ENCODE measurements around the gene CCND1. TPM values are rescaled to one million over a fixed set of nuclear protein-coding genes. Genes with fewer than 3 reads are reported as not detected.

Gene CCND1
- total RNA-seq, 2 experiments from 2014 or later, result 0.68 TPM; not detected in 1

DNA sequence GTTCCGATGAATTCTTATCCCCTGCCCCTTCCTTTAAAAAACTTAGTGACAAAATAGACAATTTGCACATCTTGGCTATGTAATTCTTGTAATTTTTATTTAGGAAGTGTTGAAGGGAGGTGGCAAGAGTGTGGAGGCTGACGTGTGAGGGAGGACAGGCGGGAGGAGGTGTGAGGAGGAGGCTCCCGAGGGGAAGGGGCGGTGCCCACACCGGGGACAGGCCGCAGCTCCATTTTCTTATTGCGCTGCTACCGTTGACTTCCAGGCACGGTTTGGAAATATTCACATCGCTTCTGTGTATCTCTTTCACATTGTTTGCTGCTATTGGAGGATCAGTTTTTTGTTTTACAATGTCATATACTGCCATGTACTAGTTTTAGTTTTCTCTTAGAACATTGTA, 12.0 kb downstream of the CCND1 start:
- no peak overlapping the region for H3K27ac Mint-ChIP-seq
- ChIA-PET CTCF (interaction anchor here (0.9 kb wide), 1 partner anchor 10 kb away, joined by 3 read pairs; no protein-coding TSS in a partner anchor), POLR2A (no interaction called here)
- no peaks in the 10 kb centered on the region for H3K27me3 Mint-ChIP-seq (ENCODE audit: low read depth)
- ATAC-seq, result no peak
- DNase-seq, result no peak
- H3K9me3 Mint-ChIP-seq (ENCODE audit: insufficient read depth), result no peaks in the 10 kb centered on the region
- H3K4me1 Mint-ChIP-seq (ENCODE audit: low read depth), result no peaks in the 10 kb centered on the region
- no peak overlapping the region for H3K4me3 Mint-ChIP-seq
- H3K36me3 Mint-ChIP-seq (ENCODE audit: low read depth), result no peaks in the 10 kb centered on the region

DNA sequence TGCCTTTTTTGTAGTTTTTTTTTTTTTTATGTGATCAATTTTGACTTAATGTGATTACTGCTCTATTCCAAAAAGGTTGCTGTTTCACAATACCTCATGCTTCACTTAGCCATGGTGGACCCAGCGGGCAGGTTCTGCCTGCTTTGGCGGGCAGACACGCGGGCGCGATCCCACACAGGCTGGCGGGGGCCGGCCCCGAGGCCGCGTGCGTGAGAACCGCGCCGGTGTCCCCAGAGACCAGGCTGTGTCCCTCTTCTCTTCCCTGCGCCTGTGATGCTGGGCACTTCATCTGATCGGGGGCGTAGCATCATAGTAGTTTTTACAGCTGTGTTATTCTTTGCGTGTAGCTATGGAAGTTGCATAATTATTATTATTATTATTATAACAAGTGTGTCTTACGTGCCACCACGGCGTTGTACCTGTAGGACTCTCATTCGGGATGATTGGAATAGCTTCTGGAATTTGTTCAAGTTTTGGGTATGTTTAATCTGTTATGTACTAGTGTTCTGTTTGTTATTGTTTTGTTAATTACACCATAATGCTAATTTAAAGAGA, 12.5 kb downstream of the CCND1 start:
- CTCF ChIA-PET, result interaction anchor here (0.9 kb wide), 1 partner anchor 11 kb away, joined by 3 read pairs; no protein-coding TSS in a partner anchor

DNA sequence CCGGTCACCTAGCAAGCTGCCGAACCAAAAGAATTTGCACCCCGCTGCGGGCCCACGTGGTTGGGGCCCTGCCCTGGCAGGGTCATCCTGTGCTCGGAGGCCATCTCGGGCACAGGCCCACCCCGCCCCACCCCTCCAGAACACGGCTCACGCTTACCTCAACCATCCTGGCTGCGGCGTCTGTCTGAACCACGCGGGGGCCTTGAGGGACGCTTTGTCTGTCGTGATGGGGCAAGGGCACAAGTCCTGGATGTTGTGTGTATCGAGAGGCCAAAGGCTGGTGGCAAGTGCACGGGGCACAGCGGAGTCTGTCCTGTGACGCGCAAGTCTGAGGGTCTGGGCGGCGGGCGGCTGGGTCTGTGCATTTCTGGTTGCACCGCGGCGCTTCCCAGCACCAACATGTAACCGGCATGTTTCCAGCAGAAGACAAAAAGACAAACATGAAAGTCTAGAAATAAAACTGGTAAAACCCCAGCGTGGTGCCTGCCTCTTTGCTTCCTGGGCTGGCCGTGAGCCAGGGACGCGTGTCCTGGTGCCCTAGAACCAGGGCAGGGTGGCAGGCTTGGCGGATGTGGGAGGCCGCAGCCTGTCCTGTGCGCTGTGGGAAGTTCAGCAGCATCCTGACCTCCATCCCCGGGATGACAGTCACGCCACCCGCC, 13.2 kb downstream of the CCND1 start:
- CTCF ChIA-PET, result interaction anchor here (0.9 kb wide), 1 partner anchor 11 kb away, joined by 3 read pairs; no protein-coding TSS in a partner anchor
- DNase-seq (no peak), ATAC-seq (no peak)
- H3K36me3 Mint-ChIP-seq (ENCODE audit: low read depth), result no peaks in the 10 kb centered on the region
- no peaks in the 10 kb centered on the region for H3K27me3 Mint-ChIP-seq (ENCODE audit: low read depth)
- no peaks in the 10 kb centered on the region for H3K9me3 Mint-ChIP-seq (ENCODE audit: insufficient read depth)
- H3K4me3 Mint-ChIP-seq, result no peak overlapping the region
- POLR2A ChIA-PET, result no interaction called here
- no peak overlapping the region for H3K27ac Mint-ChIP-seq
- no peaks in the 10 kb centered on the region for H3K4me1 Mint-ChIP-seq (ENCODE audit: low read depth)

More for the DNA sequence above, 12.5 kb downstream of the CCND1 start:
- H3K4me1 Mint-ChIP-seq (ENCODE audit: low read depth), result no peaks in the 10 kb centered on the region
- H3K4me3 Mint-ChIP-seq, result no peak overlapping the region
- ATAC-seq (no peak), DNase-seq (no peak)
- POLR2A ChIA-PET, result no interaction called here
- no peaks in the 10 kb centered on the region for H3K36me3 Mint-ChIP-seq (ENCODE audit: low read depth)
- no peaks in the 10 kb centered on the region for H3K27me3 Mint-ChIP-seq (ENCODE audit: low read depth)
- no peak overlapping the region for H3K27ac Mint-ChIP-seq
- H3K9me3 Mint-ChIP-seq (ENCODE audit: insufficient read depth), result no peaks in the 10 kb centered on the region

DNA sequence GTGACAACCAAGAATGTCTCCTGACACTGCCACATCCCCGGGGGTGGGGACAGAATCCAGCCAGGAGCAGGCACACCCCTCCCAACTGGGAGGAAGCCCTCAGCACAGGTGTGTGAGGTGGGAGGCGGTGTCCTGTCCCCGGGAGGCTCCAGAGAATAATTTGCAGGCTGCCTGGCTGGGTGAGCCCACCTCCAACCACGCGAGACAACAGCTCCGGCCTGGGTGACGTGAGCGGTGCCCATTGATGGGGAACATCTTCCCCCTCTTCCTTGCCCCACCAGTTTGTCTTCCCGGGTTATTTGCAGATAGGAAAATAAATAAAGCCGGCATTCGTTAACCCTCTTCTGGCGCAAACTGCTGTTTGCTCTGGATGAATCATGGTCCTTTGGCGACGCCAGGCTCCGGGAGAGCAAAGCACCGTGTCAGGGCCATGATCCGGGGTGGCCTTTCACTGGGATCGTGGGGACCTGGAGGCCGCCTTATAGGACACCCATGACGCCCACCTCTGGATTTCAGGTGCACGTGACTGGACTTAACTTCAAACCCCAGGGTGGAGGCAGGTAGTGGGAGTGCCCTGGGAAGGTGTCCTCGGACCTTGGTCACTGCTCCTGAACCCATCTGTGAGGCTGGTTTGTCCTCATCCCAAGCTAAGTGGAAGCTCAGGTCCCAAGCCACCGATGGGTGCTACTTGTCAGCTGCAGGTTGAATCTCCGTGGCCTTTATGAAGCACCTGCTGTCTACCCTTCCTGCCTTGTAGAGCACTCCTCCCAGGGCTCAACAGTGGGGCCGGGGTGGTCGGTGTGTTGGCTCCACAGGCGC, 13.9 kb downstream of the CCND1 start:
- Mint-ChIP-seq H3K27ac (no peak overlapping the region), H3K4me1 (ENCODE audit: low read depth) (no peaks in the 10 kb centered on the region), H3K9me3 (ENCODE audit: insufficient read depth) (no peaks in the 10 kb centered on the region), H3K27me3 (ENCODE audit: low read depth) (no peaks in the 10 kb centered on the region), H3K36me3 (ENCODE audit: low read depth) (no peaks in the 10 kb centered on the region), H3K4me3 (no peak overlapping the region)
- ChIA-PET POLR2A (no interaction called here), CTCF (interaction anchor here (1.0 to 1.2 kb wide), 2 partner anchors 9 to 362 kb away, joined by 3 to 4 read pairs; no protein-coding TSS in a partner anchor)
- ATAC-seq (no peak), DNase-seq (no peak)

DNA sequence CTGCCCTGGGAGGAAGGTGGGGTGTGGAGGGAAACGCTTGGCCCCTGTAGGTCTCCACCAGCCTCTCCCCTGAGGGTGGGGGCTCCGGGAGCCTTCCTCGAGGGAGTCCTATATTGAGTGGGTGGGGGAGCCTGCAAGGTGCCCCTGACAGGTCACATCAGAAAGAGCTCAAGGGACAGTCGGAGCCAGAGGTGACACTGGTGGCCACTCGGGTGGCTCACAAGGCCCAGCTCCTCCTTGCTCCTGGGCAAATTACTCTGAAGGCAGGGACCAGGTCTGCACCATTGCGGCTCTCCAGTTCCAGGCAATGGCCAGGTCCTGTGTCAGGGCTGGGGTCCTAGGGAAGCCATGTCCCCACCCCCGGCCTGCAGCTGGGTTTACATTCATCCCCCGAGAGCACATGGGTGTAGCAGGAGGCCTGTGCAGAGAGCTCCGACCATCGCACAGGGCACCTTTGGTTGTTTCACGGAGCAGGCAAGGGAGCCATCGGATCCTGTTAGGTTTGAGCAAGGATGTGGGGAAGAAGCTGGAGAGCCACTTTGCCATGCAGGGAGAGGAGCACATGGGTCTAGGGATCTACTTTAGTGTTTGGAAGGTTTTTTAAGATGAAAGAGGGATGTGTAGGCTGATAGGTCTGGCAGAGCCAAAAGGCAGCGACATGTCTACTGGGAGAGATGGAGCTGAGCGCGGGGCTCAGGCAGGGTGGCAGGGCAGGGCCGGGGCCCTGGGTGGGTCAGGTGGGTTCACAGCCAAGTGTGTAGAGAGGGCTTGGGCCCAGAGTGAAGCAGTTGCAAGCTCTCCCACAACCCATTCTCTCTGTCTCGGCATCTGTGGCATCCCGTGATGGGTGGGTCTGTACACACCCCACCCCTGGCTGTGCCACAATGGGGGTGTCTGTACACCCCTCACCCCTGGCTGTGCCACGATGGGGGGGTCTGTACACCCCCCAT, 14.8 kb downstream of the CCND1 start:
- H3K36me3 Mint-ChIP-seq (ENCODE audit: low read depth), result no peaks in the 10 kb centered on the region
- no peak overlapping the region for H3K4me3 Mint-ChIP-seq
- CTCF ChIA-PET, result interaction anchor here (1.0 to 1.3 kb wide), 3 partner anchors 8 to 363 kb away, joined by 3 to 4 read pairs (median 4); no protein-coding TSS in a partner anchor
- no peaks in the 10 kb centered on the region for H3K4me1 Mint-ChIP-seq (ENCODE audit: low read depth)
- ATAC-seq, result no peak
- POLR2A ChIA-PET, result interaction anchor here (0.6 kb wide), 1 partner anchor 1384 kb away, joined by 3 read pairs; the partner anchor contains the start of gene C11orf24
- no peaks in the 10 kb centered on the region for H3K9me3 Mint-ChIP-seq (ENCODE audit: insufficient read depth)
- H3K27ac Mint-ChIP-seq, result no peak overlapping the region
- no peaks in the 10 kb centered on the region for H3K27me3 Mint-ChIP-seq (ENCODE audit: low read depth)
- DNase-seq, result no peak

DNA sequence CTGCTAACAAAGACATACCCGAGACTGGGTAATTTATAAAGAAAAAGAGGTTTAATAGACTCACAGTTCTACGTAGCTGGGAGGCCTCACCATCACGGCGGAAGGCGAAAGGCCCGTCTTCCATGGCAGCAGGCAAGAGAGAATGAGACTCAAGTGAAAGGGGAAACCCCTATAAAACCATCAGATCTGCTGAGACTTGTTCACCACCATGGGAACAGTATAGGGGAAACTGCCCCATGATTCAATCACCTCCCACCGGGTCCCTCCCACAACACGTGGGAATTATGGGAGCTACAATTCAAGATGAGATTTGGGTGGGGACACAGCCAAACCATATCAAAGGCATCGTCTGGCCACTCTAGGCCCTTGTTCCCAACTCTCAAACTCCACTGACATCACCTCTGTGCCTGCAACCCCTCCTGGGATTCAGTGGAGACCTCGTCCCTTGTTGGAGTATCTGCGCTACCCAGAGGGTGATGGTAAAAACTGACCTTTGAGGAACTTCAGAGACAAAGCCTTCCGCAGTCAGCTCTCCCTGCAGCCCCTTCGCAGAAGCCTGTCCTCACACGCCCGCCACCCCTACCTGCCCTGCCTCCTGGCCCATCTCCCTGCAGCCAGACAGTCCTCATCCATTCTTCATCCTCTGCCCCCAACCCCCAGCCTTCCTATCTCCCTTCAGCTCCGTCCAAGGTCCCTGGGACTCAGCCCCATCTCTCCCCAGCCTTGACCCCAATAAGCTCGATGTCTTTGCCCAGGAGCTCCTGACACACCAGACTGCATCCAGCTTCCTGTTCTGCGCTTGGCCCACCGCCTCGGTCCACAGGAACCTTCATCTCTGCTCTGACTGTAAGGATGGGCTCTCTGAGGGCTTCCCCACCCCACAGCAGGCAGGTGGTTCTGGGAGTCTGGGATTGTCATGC, 15.8 kb downstream of the CCND1 start:
- DNase-seq (no peak), ATAC-seq (no peak)
- Mint-ChIP-seq H3K27me3 (ENCODE audit: low read depth) (no peaks in the 10 kb centered on the region), H3K36me3 (ENCODE audit: low read depth) (no peaks in the 10 kb centered on the region), H3K9me3 (ENCODE audit: insufficient read depth) (no peaks in the 10 kb centered on the region), H3K4me3 (no peak overlapping the region), H3K27ac (no peak overlapping the region), H3K4me1 (ENCODE audit: low read depth) (no peaks in the 10 kb centered on the region)
- ChIA-PET CTCF (interaction anchor here (1.3 kb wide), 1 partner anchor 15 kb away, joined by 4 read pairs; no protein-coding TSS in a partner anchor), POLR2A (no interaction called here)

DNA sequence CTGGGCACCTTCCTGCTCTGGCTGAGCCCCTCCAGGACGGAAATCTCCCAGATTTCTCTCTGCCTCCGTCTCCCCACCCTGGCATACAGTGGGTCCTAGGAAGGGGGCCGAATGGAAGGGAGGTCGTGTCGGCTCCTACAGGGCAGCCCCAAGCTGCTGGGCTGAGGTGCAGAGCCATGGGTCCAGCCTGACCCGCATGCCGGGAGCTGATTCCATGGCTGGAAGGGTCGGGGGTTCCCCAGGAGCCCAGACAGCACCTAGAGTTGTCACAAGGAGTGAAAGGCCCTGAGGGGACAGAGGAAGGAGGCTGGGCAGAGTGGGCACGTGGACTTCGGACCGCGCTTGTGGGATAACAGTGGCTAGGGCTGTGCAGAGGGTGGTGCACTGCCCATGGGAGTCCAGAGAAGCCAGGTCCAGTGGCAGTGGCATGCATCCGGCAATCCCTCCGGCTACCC, 16.5 kb downstream of the CCND1 start:
- DNase-seq (no peak), ATAC-seq (no peak)
- POLR2A ChIA-PET, result no interaction called here
- CTCF ChIA-PET, result interaction anchor here (5.4 kb wide), 1 partner anchor 13 kb away, joined by 33 read pairs; no protein-coding TSS in a partner anchor
- H3K9me3 Mint-ChIP-seq (ENCODE audit: insufficient read depth), result no peaks in the 10 kb centered on the region
- no peak overlapping the region for H3K27ac Mint-ChIP-seq
- H3K27me3 Mint-ChIP-seq (ENCODE audit: low read depth), result no peaks in the 10 kb centered on the region
- H3K4me3 Mint-ChIP-seq, result no peak overlapping the region
- H3K36me3 Mint-ChIP-seq (ENCODE audit: low read depth), result no peaks in the 10 kb centered on the region
- no peaks in the 10 kb centered on the region for H3K4me1 Mint-ChIP-seq (ENCODE audit: low read depth)

DNA sequence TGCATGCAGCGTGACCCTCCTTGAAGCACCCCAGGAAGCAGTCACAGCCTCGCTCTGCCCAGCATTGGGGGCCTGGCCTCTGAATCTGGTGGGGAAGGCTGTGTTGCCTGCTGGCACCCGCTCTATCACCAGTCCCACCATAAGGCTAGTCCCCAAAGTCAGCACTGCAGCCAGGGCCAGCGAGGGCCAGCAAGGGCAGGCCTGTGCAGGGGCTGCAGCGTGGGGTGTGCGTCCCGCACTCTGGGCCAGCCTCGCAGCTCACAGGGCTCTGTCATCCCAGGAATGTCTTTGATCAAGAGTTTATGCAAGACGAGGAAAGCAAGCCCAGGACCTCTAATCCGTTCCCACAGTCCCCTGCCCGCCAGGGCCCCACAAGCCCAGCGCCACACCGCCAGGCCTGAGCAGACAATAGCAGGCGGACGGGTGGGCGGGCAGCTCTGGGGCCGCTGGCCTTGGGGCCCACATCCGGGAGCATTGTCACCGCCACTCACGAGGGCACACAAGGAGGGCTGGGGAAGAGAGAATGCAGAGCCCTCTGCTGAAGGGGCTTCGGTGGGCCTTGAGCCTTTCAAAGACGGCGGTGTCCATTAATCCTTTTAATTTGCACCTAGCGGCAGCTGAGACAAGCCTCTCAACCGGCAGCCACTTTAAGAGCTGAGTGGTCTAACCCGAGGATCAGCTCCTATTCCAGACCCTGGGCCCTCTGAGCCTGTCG, 17.1 kb downstream of the CCND1 start:
- H3K9me3 Mint-ChIP-seq (ENCODE audit: insufficient read depth), result no peaks in the 10 kb centered on the region
- ATAC-seq (no peak), DNase-seq (no peak)
- ChIA-PET CTCF (interaction anchor here (5.4 kb wide), 1 partner anchor 13 kb away, joined by 33 read pairs; no protein-coding TSS in a partner anchor), POLR2A (no interaction called here)
- no peak overlapping the region for H3K27ac Mint-ChIP-seq
- H3K4me3 Mint-ChIP-seq, result no peak overlapping the region
- H3K4me1 Mint-ChIP-seq (ENCODE audit: low read depth), result no peaks in the 10 kb centered on the region
- no peaks in the 10 kb centered on the region for H3K36me3 Mint-ChIP-seq (ENCODE audit: low read depth)
- H3K27me3 Mint-ChIP-seq (ENCODE audit: low read depth), result no peaks in the 10 kb centered on the region

DNA sequence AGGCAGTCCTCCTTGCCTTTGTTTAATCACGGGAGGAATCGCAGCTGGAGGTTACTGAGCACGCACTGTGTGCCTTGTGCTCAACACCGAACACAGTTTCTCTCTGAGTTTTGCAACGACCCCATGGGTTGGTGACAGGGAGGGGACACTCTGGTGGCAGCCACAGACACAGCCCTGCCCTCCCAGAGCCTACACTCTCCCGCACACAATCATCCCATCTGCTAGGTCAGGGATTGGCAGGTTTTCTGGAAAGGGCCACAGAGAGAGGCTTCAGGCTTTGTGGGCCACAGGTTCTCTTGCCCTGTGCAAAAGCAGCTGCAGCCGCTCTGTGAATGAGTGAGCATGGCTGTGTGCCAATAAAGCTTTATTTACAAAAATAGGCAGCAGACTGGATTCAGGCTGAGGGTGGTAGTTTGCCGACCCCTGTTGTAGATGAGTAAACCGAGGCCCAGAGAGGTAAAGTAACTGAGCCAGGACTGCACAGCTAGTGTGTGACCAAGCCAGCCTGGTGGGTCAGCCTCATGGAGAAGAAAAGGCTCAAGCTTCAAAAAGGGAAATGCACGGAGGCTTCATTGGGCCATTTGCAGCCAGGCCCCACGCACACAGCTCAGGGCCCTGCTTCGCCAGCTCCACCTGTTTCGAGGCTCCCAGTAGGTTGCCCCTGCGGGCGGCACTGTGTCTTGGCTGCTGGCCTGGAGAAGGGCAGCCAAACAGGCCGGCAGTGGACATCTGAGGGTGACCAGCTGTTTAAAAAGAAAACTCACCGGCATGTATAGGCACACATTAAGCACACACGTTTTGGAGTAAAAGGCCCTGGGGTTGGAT, 17.9 kb downstream of the CCND1 start:
- H3K36me3 Mint-ChIP-seq (ENCODE audit: low read depth), result no peaks in the 10 kb centered on the region
- DNase-seq, result no peak

More for the DNA sequence above, 17.9 kb downstream of the CCND1 start:
- CTCF ChIA-PET, result interaction anchor here (5.4 kb wide), 1 partner anchor 12 kb away, joined by 33 read pairs; no protein-coding TSS in a partner anchor
- POLR2A ChIA-PET, result no interaction called here
- H3K27me3 Mint-ChIP-seq (ENCODE audit: low read depth), result no peaks in the 10 kb centered on the region
- H3K4me3 Mint-ChIP-seq, result no peak overlapping the region
- no peaks in the 10 kb centered on the region for H3K4me1 Mint-ChIP-seq (ENCODE audit: low read depth)
- H3K9me3 Mint-ChIP-seq (ENCODE audit: insufficient read depth), result no peaks in the 10 kb centered on the region
- ATAC-seq, result no peak
- H3K27ac Mint-ChIP-seq, result no peak overlapping the region
